PC-9 (cell line): ENCODE results near the gene NUDCD3.

ENCODE experiments used
- CTCF ChIP-seq: fragments of 200-600 bp; sonication (generic); conservative IDR thresholded peaks from 2 replicates; pipeline ENCODE4 v1.6.1; 2017; ENCODE audit warnings: mixed run types, antibody characterized with exemption, mild to moderate bottlenecking, moderate library complexity
- EZH2 ChIP-seq: fragments of 200-600 bp; sonication (generic); IDR thresholded peaks from 2 replicates; pipeline ENCODE4 v1.8.0; 2017; ENCODE audit warnings: antibody characterized with exemption, low read depth

- TF ChIP-seq CTCF (no peak), EZH2 (no peak)
Observed at GRCh38 chr7:44408596-44408995, 81.9 kb downstream of the NUDCD3 start.
